Body of pancreas (tissue), 4 donors: ENCODE data around the gene CLCN5. TPM values are rescaled to one million over a fixed set of nuclear protein-coding genes. Genes with fewer than 3 reads are reported as not detected.

Source experiments
- ATAC-seq: fragments of 150-250 bp; one replicate; pipeline ENCODE4 v1.9.1; 2016
- DNase-seq, 4 donors: peaks; one replicate each; pipeline ENCODE4 v3.0.0-alpha.2; 2019
- H3K27ac ChIP-seq, 4 donors: fragments of 200-600 bp; sonication (generic); 1 replicate in 3 of 4; 2 replicates in 1 of 4; pipeline versions ENCODE4 v1.5.1 to v1.6.1; 2016 to 2019; ENCODE audit warnings: mild to moderate bottlenecking in 1 of 4, mixed read lengths in 1 of 4, moderate library complexity in 1 of 4
- H3K27me3 ChIP-seq, 2 donors: fragments of 200-600 bp; sonication (generic); one replicate each; pipeline ENCODE4 v1.6.0; 2016; ENCODE audit warnings: mild to moderate bottlenecking in 1 of 2
- H3K36me3 ChIP-seq, 2 donors: fragments of 200-600 bp; sonication (generic); replicated peaks in 1 of 2; 2 replicates each; pipeline ENCODE4 v1.5.1; 2016; ENCODE audit warnings: low read depth in 2 of 2; ENCODE audit not compliant: insufficient read depth in 1 of 2
- H3K4me1 ChIP-seq: fragments of 200-600 bp; sonication (generic); one replicate; pipeline ENCODE4 v1.6.0; 2016
- H3K4me3 ChIP-seq, 2 donors: fragments of 200-600 bp; sonication (generic); 1 replicate in 1 of 2; 2 replicates in 1 of 2; pipeline ENCODE4 v1.5.1; 2016 to 2019
- H3K9me3 ChIP-seq, 3 donors: fragments of 200-600 bp; sonication (generic); 1 replicate in 2 of 3; 2 replicates in 1 of 3; pipeline ENCODE4 v1.5.1; 2016
- POLR2A ChIP-seq, 3 donors: fragments of 450-650 bp; IDR thresholded peaks; one replicate each; pipeline ENCODE4 v1.6.1; 2016; ENCODE audit warnings: antibody characterized with exemption in 3 of 3, mild to moderate bottlenecking in 2 of 3
- WGBS, 2 donors: methylation state at CpG; one replicate each; pipeline ENCODE4 v1.1.5; 2017; 5-methylcytosine and 5-hydroxymethylcytosine counted together
- intact Hi-C: fragments of 100-400 bp; cut with DNase I; formaldehyde crosslinking; loops from one replicate; pipeline ENCODE4 v1.15.1; 2023
- total RNA-seq, 2 donors: library from RNA; depleted of rRNA; stranded (reverse); fragments of >200 nt; gene quantifications; one replicate each; pipeline ENCODE4 v1.1.0, GENCODE V29; 2016
- TF ChIP-seq, protein P1 (sequence below), 7 experiments: fragments of 450-650 bp in 4 of 7; fragments of 200-600 bp in 3 of 7; sonication (generic) in 3 of 7; IDR thresholded peaks; one replicate each; pipeline ENCODE4 v1.5.1; 2016 to 2019; ENCODE audit warnings: antibody characterized with exemption in 7 of 7

Gene CLCN5
- total RNA-seq, 2 donors from 2014 or later, result 2.0 to 5.2 TPM

DNA sequence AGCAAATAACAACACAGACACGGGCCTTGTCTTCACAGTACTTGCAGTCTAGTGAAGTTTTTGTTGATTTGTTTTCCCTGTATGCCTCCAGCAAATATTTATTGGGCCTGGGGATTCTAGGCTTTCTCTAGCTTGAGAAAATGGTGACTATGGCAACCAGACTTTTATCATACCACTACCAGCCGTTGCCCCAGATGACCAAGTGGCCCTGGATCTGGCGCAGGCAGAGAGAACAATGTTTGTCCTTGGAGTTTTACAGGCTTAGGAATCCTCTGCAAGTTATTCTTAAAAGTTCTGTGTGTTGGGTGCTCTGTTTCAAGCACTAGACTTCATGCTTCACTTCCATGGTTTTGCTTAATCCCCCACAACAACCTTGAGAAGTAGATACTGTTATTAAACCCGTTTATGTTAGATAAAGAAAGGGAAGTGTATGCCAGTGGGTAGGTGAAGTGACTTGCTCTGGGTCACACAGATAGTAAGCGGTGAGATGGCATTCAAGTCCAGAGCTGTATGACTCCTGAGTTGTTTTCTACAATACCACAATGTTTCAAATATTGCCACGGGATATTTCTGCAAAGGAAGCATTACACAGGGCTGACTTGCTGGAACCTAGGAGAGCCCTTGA is 183.8 kb downstream of the CLCN5 start:
- no peak for TF ChIP-seq POLR2A (IDR thresholded peaks at IDR 0.05)
- TF ChIP-seq, protein P1, sequence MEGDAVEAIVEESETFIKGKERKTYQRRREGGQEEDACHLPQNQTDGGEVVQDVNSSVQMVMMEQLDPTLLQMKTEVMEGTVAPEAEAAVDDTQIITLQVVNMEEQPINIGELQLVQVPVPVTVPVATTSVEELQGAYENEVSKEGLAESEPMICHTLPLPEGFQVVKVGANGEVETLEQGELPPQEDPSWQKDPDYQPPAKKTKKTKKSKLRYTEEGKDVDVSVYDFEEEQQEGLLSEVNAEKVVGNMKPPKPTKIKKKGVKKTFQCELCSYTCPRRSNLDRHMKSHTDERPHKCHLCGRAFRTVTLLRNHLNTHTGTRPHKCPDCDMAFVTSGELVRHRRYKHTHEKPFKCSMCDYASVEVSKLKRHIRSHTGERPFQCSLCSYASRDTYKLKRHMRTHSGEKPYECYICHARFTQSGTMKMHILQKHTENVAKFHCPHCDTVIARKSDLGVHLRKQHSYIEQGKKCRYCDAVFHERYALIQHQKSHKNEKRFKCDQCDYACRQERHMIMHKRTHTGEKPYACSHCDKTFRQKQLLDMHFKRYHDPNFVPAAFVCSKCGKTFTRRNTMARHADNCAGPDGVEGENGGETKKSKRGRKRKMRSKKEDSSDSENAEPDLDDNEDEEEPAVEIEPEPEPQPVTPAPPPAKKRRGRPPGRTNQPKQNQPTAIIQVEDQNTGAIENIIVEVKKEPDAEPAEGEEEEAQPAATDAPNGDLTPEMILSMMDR (IDR thresholded peaks at IDR 0.05), result no peak
- intact Hi-C loops, result no loop called here
- ATAC-seq, result no peak
- Histone ChIP-seq H3K36me3 (no peaks in the 10 kb centered on the region), H3K27ac (no peak overlapping the region), H3K27me3 (no peaks in the 10 kb centered on the region), H3K4me1 (no peaks in the 10 kb centered on the region), H3K9me3 (no peaks in the 10 kb centered on the region), H3K4me3 (no peak overlapping the region)
- 53 to 65% methylated on average over 5 to 6 of the region's 6 CpGs for WGBS, 2 donors
- no peak for DNase-seq

DNA sequence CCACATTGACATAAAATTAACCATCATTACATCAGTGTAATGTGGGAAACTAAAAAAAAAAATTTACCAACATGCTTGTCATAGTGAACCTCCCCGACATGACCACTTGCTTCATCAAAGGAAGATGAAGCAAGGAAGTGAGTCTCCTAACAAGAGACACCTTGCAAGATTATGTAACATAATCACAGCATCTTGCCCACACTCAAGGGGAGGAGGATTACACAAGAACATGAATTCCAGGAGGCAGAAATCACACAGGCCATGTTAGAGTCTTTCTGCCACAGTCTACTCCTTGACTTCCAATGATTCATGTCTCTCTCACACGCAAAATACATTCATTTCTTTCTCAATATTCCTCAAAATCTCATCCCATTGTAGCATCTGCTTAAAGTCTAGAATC is 185.1 kb downstream of the CLCN5 start:
- ATAC-seq, result no peak
- WGBS, 2 donors, result 92 to 94% methylated on average over 2 of the region's 2 CpGs
- TF ChIP-seq, protein P1 (IDR thresholded peaks at IDR 0.05), result no peak
- TF ChIP-seq POLR2A (IDR thresholded peaks at IDR 0.05), result no peak
- no peaks in the 10 kb centered on the region for H3K9me3 ChIP-seq
- H3K27me3 ChIP-seq, result no peaks in the 10 kb centered on the region
- H3K27ac ChIP-seq, result no peak overlapping the region
- H3K36me3 ChIP-seq, result no peaks in the 10 kb centered on the region
- no peak for DNase-seq
- H3K4me3 ChIP-seq, result no peak overlapping the region
- H3K4me1 ChIP-seq, result peaks cover 5% of the 10 kb centered on the region
- intact Hi-C loops, result no loop called here

DNA sequence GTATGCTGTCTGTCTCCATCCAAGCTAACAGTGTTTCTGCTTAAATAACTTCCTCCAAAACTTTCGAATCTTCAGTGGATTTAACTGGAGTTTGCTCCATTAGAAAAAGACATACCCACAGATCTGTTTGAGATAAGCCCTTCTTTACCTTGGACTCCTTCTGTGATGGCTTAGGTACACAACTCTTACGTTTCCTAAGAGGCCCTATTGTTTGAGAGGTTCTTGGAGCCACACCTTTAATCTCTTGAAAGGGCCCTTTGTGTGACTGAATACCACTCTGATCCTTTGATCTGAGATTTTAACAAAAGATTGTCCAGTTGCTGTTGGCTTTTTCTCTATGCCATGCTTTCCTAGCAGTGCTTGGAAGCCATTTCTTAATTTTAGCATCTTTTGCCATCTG is 185.9 kb downstream of the CLCN5 start:
- TF ChIP-seq POLR2A (IDR thresholded peaks at IDR 0.05), result no peak
- TF ChIP-seq, protein P1 (IDR thresholded peaks at IDR 0.05), result no peak

DNA sequence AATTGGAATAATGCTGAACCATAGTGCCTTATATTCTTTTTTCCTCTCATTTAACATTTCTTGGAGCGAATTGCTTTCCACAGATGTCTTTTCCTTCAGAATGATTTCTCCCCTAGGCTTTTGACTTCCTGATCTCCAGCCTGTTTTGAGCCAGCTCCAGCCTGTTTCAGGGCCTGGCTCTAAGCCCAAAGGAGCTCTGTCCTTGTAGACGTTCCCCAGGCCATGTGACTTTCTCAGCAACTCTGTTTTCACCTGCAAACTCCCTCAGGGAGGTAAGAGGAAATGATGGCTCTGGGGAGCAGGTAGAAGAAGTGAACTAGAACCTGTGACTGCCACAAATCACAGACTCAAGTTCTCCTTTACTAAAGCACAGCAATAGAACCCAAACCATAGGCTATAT is 189.3 kb downstream of the CLCN5 start:
- Histone ChIP-seq H3K4me3 (no peak overlapping the region), H3K27ac (peak overlapping the region in 1 of 4 donors; percentile 18), H3K9me3 (no peaks in the 10 kb centered on the region), H3K4me1 (peaks cover 5% of the 10 kb centered on the region), H3K36me3 (no peaks in the 10 kb centered on the region), H3K27me3 (no peaks in the 10 kb centered on the region)
- DNase-seq (peak; percentile 57 to 84 (median 76)), ATAC-seq (peak; percentile 78)
- TF ChIP-seq, protein P1 (IDR thresholded peaks at IDR 0.05), result no peak
- no peak for TF ChIP-seq POLR2A (IDR thresholded peaks at IDR 0.05)
- WGBS, 2 donors, result 5 to 22% methylated on average over 2 of the region's 2 CpGs
- intact Hi-C loops, result no loop called here

More for the DNA sequence above, 185.9 kb downstream of the CLCN5 start:
- no peaks in the 10 kb centered on the region for H3K9me3 ChIP-seq
- H3K27ac ChIP-seq, result no peak overlapping the region
- DNase-seq, result no peak
- H3K27me3 ChIP-seq, result no peaks in the 10 kb centered on the region
- no peaks in the 10 kb centered on the region for H3K36me3 ChIP-seq
- intact Hi-C loops, result no loop called here
- peaks cover 5% of the 10 kb centered on the region for H3K4me1 ChIP-seq
- WGBS, 2 donors, result 62 to 72% methylated on average over 2 of the region's 2 CpGs
- H3K4me3 ChIP-seq, result no peak overlapping the region
- ATAC-seq, result no peak

DNA sequence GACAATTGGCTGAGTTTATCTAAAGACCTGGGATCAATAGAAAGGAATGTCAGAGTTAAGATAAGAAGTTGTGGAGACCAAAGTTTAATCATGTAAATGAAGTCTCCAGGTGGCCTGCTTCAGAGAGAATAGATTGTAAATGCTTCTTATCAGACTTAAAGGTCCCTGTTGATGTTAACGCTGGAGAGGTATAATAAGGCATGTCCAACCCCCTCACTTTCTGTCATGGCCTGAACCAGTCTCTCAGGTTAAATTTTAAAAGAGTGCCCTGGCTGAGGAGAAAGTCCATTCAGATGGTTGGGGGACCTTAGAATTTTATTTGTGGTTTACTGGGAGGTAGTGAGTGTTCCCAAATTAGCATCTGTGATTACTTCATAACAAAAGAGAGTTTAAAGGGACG is 191.7 kb downstream of the CLCN5 start:
- H3K4me3 ChIP-seq, result no peak overlapping the region
- 8 to 31% methylated on average over 2 of the region's 2 CpGs for WGBS, 2 donors
- ATAC-seq, result no peak

More for the DNA sequence above, 191.7 kb downstream of the CLCN5 start:
- no peak overlapping the region for H3K27ac ChIP-seq
- no peak for TF ChIP-seq POLR2A (IDR thresholded peaks at IDR 0.05)
- TF ChIP-seq, protein P1 (IDR thresholded peaks at IDR 0.05), result no peak
- no peaks in the 10 kb centered on the region for H3K36me3 ChIP-seq
- no peak for DNase-seq
- H3K27me3 ChIP-seq, result no peaks in the 10 kb centered on the region
- peaks cover 5% of the 10 kb centered on the region for H3K4me1 ChIP-seq
- intact Hi-C loops, result no loop called here
- no peaks in the 10 kb centered on the region for H3K9me3 ChIP-seq
